Endothelial cell (in vitro differentiated cells): Measurements from ENCODE around the gene RPTOR. TPM values are rescaled to one million over a fixed set of nuclear protein-coding genes. Genes with fewer than 3 reads are reported as not detected.

Experiments used
- DNase-seq: peaks from one replicate; pipeline ENCODE4 v3.0.0; 2021; ENCODE audit warnings: low spot score
- H3K27ac Mint-ChIP-seq: one replicate; pipeline ENCODE4 v1.8.0; 2021; ENCODE audit warnings: mixed read lengths, inconsistent platforms; ENCODE audit not compliant: unreplicated experiment
- H3K27me3 Mint-ChIP-seq: one replicate; pipeline ENCODE4 v1.8.0; 2021; ENCODE audit warnings: mild to moderate bottlenecking, moderate library complexity, mixed read lengths, inconsistent platforms; ENCODE audit not compliant: unreplicated experiment
- H3K36me3 Mint-ChIP-seq: one replicate; pipeline ENCODE4 v1.8.0; 2021; ENCODE audit warnings: mild to moderate bottlenecking, low read depth, mixed read lengths, inconsistent platforms; ENCODE audit not compliant: unreplicated experiment
- H3K4me1 Mint-ChIP-seq: one replicate; pipeline ENCODE4 v1.8.0; 2021; ENCODE audit warnings: mild to moderate bottlenecking, mixed read lengths, inconsistent platforms; ENCODE audit not compliant: unreplicated experiment
- H3K4me3 Mint-ChIP-seq: one replicate; pipeline ENCODE4 v1.8.0; 2021; ENCODE audit warnings: mild to moderate bottlenecking, mixed read lengths, inconsistent platforms; ENCODE audit not compliant: unreplicated experiment
- H3K9me3 Mint-ChIP-seq: one replicate; pipeline ENCODE4 v1.8.0; 2021; ENCODE audit warnings: mixed read lengths, inconsistent platforms; ENCODE audit not compliant: unreplicated experiment
- CTCF ChIP-seq: fragments of 200-600 bp; sonication (generic); IDR thresholded peaks from one replicate; pipeline ENCODE4 v1.5.0; 2021; ENCODE audit warnings: antibody characterized with exemption; ENCODE audit not compliant: unreplicated experiment
- total RNA-seq: library from RNA; stranded (reverse); fragmentation: NEBNext Ultra II Directional; extraction: Animal tissue kit (Norgen Biotek cat#: 25700); gene quantifications from one replicate; pipeline ENCODE4 v1.2.1, GENCODE V29; 2021; ENCODE audit not compliant: unreplicated experiment

The RPTOR gene
- total RNA-seq, 1 donor from 2014 or later = 36.7 TPM

- no peak overlapping the region for H3K4me3 Mint-ChIP-seq
- H3K27ac Mint-ChIP-seq = no peak overlapping the region
- DNase-seq = no peak
- no peaks in the 10 kb centered on the region for H3K36me3 Mint-ChIP-seq
- H3K4me1 Mint-ChIP-seq = peaks cover 27% of the 10 kb centered on the region
- no peak for TF ChIP-seq CTCF
- H3K9me3 Mint-ChIP-seq = no peaks in the 10 kb centered on the region
- H3K27me3 Mint-ChIP-seq = no peaks in the 10 kb centered on the region
These were observed 136.6 kb downstream of the RPTOR start for GRCh38 chr17:80681215-80681614.

DNA sequence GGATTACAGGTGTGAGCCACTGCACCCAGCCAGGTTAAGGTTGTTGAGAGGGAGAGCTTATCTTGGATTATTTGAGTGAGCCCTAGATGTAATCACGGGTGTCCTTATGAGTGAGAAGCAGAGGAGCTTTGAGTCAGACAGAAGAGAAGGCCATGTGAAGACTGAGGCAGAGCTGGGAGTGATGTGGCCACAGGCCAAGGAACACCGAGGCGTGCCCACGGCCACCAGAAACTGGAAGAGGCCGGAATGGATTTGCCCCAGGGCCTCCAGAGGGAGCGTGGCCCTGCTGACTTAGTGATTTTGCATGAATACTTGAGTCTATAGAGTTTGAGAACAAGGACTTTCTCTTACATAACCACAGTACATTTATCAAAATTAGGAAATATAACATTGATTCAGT is 137.7 kb downstream of the RPTOR start:
- no peak overlapping the region for H3K27ac Mint-ChIP-seq
- no peak for DNase-seq
- H3K4me3 Mint-ChIP-seq = no peak overlapping the region
- no peaks in the 10 kb centered on the region for H3K9me3 Mint-ChIP-seq
- H3K36me3 Mint-ChIP-seq = peaks cover 4% of the 10 kb centered on the region
- peaks cover 25% of the 10 kb centered on the region for H3K4me1 Mint-ChIP-seq
- TF ChIP-seq CTCF = no peak
- no peaks in the 10 kb centered on the region for H3K27me3 Mint-ChIP-seq

GRCh38 chr17:80683625-80684104 is 139.0 kb downstream of the RPTOR start:
- Mint-ChIP-seq H3K36me3 (peaks cover 5% of the 10 kb centered on the region), H3K27me3 (no peaks in the 10 kb centered on the region), H3K27ac (no peak overlapping the region), H3K4me3 (peak overlapping the region; percentile 54), H3K9me3 (no peaks in the 10 kb centered on the region), H3K4me1 (peaks cover 15% of the 10 kb centered on the region)
- no peak for TF ChIP-seq CTCF
- no peak for DNase-seq

- Mint-ChIP-seq H3K9me3 (no peaks in the 10 kb centered on the region), H3K4me3 (no peak overlapping the region), H3K36me3 (peaks cover 5% of the 10 kb centered on the region), H3K27me3 (no peaks in the 10 kb centered on the region), H3K4me1 (no peaks in the 10 kb centered on the region), H3K27ac (no peak overlapping the region)
- TF ChIP-seq CTCF = no peak
- DNase-seq = no peak
These were observed 143.2 kb downstream of the RPTOR start for GRCh38 chr17:80687839-80688238.

DNA sequence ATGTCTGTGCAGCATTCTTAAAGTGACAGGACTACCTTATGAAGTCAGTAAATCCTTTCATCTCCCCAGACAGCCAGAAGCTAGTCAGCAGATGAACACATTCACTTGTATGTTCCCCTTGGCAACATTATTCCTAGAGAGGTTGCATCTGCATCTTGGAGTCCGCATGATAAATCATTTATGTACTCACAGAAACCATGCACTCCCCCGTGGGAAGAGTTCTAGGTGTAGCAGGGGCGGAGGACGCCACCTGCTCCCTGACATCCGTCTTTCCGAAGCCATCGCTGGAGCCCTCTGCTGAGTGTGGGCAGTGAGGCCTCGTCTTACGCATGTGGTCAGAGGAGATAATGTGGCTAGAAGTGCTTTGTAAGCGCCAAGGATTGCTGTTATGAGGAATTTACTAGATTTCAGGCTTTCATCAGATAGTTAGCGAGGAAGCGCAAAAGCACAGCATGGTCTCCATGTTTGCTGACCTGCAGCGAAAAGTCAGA is 144.5 kb downstream of the RPTOR start:
- H3K9me3 Mint-ChIP-seq = no peaks in the 10 kb centered on the region
- peaks cover 6% of the 10 kb centered on the region for H3K4me1 Mint-ChIP-seq
- no peak for TF ChIP-seq CTCF
- H3K36me3 Mint-ChIP-seq = peaks cover 5% of the 10 kb centered on the region
- no peak overlapping the region for H3K4me3 Mint-ChIP-seq
- no peaks in the 10 kb centered on the region for H3K27me3 Mint-ChIP-seq
- DNase-seq = no peak
- no peak overlapping the region for H3K27ac Mint-ChIP-seq
